ENCODE data around the gene SLC25A53.

SLC25A53 gene

GRCh38 chrX:104156630-104157529, at the start of gene SLC25A53:
TSS of gene SLC25A53 (minus strand) at chrX:104157009. CDS start at chrX:104105257, 51,752 bp downstream.
- peak; percentile 85 for DNase-seq

GRCh38 chrX:104205548-104205947, 48.7 kb upstream of the SLC25A53 start:
- no peak for DNase-seq

GRCh38 chrX:104195489-104196084, 38.8 kb upstream of the SLC25A53 start:
- peak; percentile 31 for DNase-seq

- no peak for DNase-seq
Observed at GRCh38 chrX:104195013-104195412, 38.2 kb upstream of the SLC25A53 start.

- DNase-seq: no peak
Observed at GRCh38 chrX:104193485-104193884, 36.7 kb upstream of the SLC25A53 start.

- DNase-seq: no peak
Observed at GRCh38 chrX:104189837-104190236, 33.0 kb upstream of the SLC25A53 start.

- DNase-seq: no peak
Observed at GRCh38 chrX:104187931-104188330, 31.1 kb upstream of the SLC25A53 start.

- no peak for DNase-seq
Observed at GRCh38 chrX:104183685-104184084, 26.9 kb upstream of the SLC25A53 start.

GRCh38 chrX:104173841-104174240, 17.0 kb upstream of the SLC25A53 start:
- DNase-seq: no peak

- no peak for DNase-seq
Observed at GRCh38 chrX:104172788-104173187, 16.0 kb upstream of the SLC25A53 start.

GRCh38 chrX:104172121-104172520, 15.3 kb upstream of the SLC25A53 start:
- DNase-seq: no peak

GRCh38 chrX:104168127-104168526, 11.3 kb upstream of the SLC25A53 start:
- no peak for DNase-seq

GRCh38 chrX:104166735-104167436, 10.1 kb upstream of the SLC25A53 start:
- no peak for DNase-seq

GRCh38 chrX:104165894-104166734, 9.3 kb upstream of the SLC25A53 start, which contains the start of gene FAM199X:
TSS of gene FAM199X (plus strand) at chrX:104166453. CDS start at chrX:104166786, 333 bp downstream.
- peak; percentile 65 for DNase-seq

GRCh38 chrX:104151037-104151436, 5.8 kb downstream of the SLC25A53 start:
- DNase-seq: no peak

- DNase-seq: no peak
Observed at GRCh38 chrX:104141087-104141760, 15.6 kb downstream of the SLC25A53 start.

- DNase-seq: no peak
Observed at GRCh38 chrX:104137496-104137895, 19.3 kb downstream of the SLC25A53 start.

- peak; percentile 80 for DNase-seq
Observed at GRCh38 chrX:104136241-104137019, 20.4 kb downstream of the SLC25A53 start.

- no peak for DNase-seq
Observed at GRCh38 chrX:104135677-104136076, 21.1 kb downstream of the SLC25A53 start.

- DNase-seq: no peak
Observed at GRCh38 chrX:104134583-104135261, 22.1 kb downstream of the SLC25A53 start.

Data from NCI-H1694 treated with DMSO at 0.1 percent for 48 hours (cell line).